HepG2 (cell line): ENCODE results near the gene HDAC10. TPM values are rescaled to one million over a fixed set of nuclear protein-coding genes. Genes with fewer than 3 reads are reported as not detected.

Experiments used
- ATAD3A ChIP-seq: sonication (generic); formaldehyde crosslinking; IDR thresholded peaks from 2 replicates; pipeline ENCODE4 v1.4.0; 2020; ENCODE audit warnings: missing genetic modification reagents
- CEBPB ChIP-seq: IDR thresholded peaks from 2 replicates; pipeline ENCODE4 v1.6.1; 2011; ENCODE audit warnings: low read depth, low read length, improper control_type of control experiment, borderline replicate concordance
- ETS1 ChIP-seq: sonication (generic); formaldehyde crosslinking; IDR thresholded peaks from 2 replicates; pipeline ENCODE4 v1.4.0; 2020; ENCODE audit warnings: missing genetic modification reagents
- ETV5 ChIP-seq: IDR thresholded peaks from 2 replicates; pipeline ENCODE4 v1.6.1; 2018; ENCODE audit warnings: missing biosample characterization, missing genetic modification reagents, inconsistent platforms, borderline replicate concordance
- FLYWCH1 ChIP-seq: sonication (generic); formaldehyde crosslinking; IDR thresholded peaks from 2 replicates; pipeline ENCODE4 v1.8.1; 2023; ENCODE audit warnings: mild to moderate bottlenecking, missing genetic modification reagents
- HOXA9 ChIP-seq: sonication (generic); formaldehyde crosslinking; IDR thresholded peaks from 2 replicates; pipeline ENCODE4 v1.8.1; 2022; ENCODE audit warnings: missing genetic modification reagents, mild to moderate bottlenecking, moderate library complexity, borderline replicate concordance
- MED1 ChIP-seq: sonication (generic); formaldehyde crosslinking; IDR thresholded peaks from 2 replicates; pipeline ENCODE4 v1.4.0; 2020; ENCODE audit warnings: missing genetic modification reagents
- NR2F2 ChIP-seq: IDR thresholded peaks from 2 replicates; pipeline ENCODE4 v1.6.1; 2012; ENCODE audit warnings: low read depth, inconsistent platforms, borderline replicate concordance
- PAXIP1 ChIP-seq: sonication (generic); formaldehyde crosslinking; conservative IDR thresholded peaks from 2 replicates; pipeline ENCODE4 v1.4.0; 2020; ENCODE audit warnings: mild to moderate bottlenecking, missing genetic modification reagents, moderate library complexity
- PCBP1 ChIP-seq: fragments of 200-400 bp; formaldehyde crosslinking; IDR thresholded peaks from 2 replicates; pipeline ENCODE4 v1.6.1; 2017; ENCODE audit warnings: mild to moderate bottlenecking, low read depth, low read length, borderline replicate concordance
- RFX1 ChIP-seq: fragments of 450-650 bp; IDR thresholded peaks from 2 replicates; pipeline ENCODE4 v1.6.1; 2017
- SIX4 ChIP-seq: sonication (generic); formaldehyde crosslinking; IDR thresholded peaks from 2 replicates; pipeline ENCODE4 v1.4.0; 2020; ENCODE audit warnings: missing genetic modification reagents
- SMYD3 ChIP-seq: sonication (generic); formaldehyde crosslinking; IDR thresholded peaks from 2 replicates; pipeline ENCODE4 v1.8.1; 2023; ENCODE audit warnings: mild to moderate bottlenecking, missing genetic modification reagents
- SP5 ChIP-seq: IDR thresholded peaks from 2 replicates; pipeline ENCODE4 v1.6.1; 2016; ENCODE audit warnings: low read depth, borderline replicate concordance
- TFAP4 ChIP-seq: sonication (generic); IDR thresholded peaks from 2 replicates; pipeline ENCODE4 v1.6.1; 2016; ENCODE audit warnings: low read depth, borderline replicate concordance
- U2AF2 ChIP-seq: fragments of 200-400 bp; formaldehyde crosslinking; IDR thresholded peaks from 2 replicates; pipeline ENCODE4 v1.6.1; 2017; ENCODE audit warnings: low read depth, mild to moderate bottlenecking, low read length
- ZBTB38 ChIP-seq: sonication (generic); formaldehyde crosslinking; IDR thresholded peaks from 2 replicates; pipeline ENCODE4 v1.5.1; 2020; ENCODE audit warnings: mild to moderate bottlenecking, missing genetic modification reagents
- ZFP36L1 ChIP-seq: sonication (generic); formaldehyde crosslinking; IDR thresholded peaks from 2 replicates; pipeline ENCODE4 v1.8.0; 2022; ENCODE audit warnings: mild to moderate bottlenecking, missing genetic modification reagents, moderate library complexity
- ZFP90 ChIP-seq: sonication (generic); formaldehyde crosslinking; IDR thresholded peaks from 2 replicates; pipeline ENCODE4 v1.8.0; 2022; ENCODE audit warnings: missing genetic modification reagents, mild to moderate bottlenecking, inconsistent platforms, borderline replicate concordance
- ZNF138 ChIP-seq: sonication (generic); formaldehyde crosslinking; IDR thresholded peaks from 2 replicates; pipeline ENCODE4 v1.5.0; 2020; ENCODE audit warnings: mild to moderate bottlenecking, low read depth, missing genetic modification reagents
- ZNF768 ChIP-seq: sonication (generic); formaldehyde crosslinking; IDR thresholded peaks from 2 replicates; pipeline ENCODE4 v1.4.0; 2020; ENCODE audit warnings: missing genetic modification reagents
- ZNF816 ChIP-seq: sonication (generic); formaldehyde crosslinking; IDR thresholded peaks from 2 replicates; pipeline ENCODE4 v1.8.0; 2022; ENCODE audit warnings: missing genetic modification reagents, mild to moderate bottlenecking, borderline replicate concordance
- polyA plus RNA-seq, 8 experiments: library from polyadenylated mRNA; depleted of rRNA in 3 of 8; stranded (reverse) in 7 of 8; unstranded in 1 of 8; fragments of >200 nt; fragmentation: Illumina TruSeq in 4 of 8; extraction: Trizol in 4 of 8; gene quantifications; 2 replicates each; pipeline versions ENCODE4 v1.2.1 to v1.2.3, GENCODE V29; 2011 to 2016; ENCODE audit warnings: low read depth in 4 of 8, missing spikeins in 1 of 8, mixed read lengths in 1 of 8; ENCODE audit not compliant: insufficient read depth in 1 of 8
- total RNA-seq, 5 experiments: library from RNA; depleted of rRNA; stranded (reverse); fragments of >200 nt; fragmentation: Illumina TruSeq; extraction: Trizol; gene quantifications; 2 replicates each; pipeline ENCODE4 v1.2.3, GENCODE V29; 2016; ENCODE audit warnings: low read depth in 1 of 5
- TF ChIP-seq, protein P1 (sequence below): sonication (generic); formaldehyde crosslinking; IDR thresholded peaks from 2 replicates; pipeline ENCODE4 v1.4.0; 2020; ENCODE audit warnings: mild to moderate bottlenecking, missing genetic modification reagents

HDAC10 gene
- total and polyA plus RNA-seq, 2 of the 13 experiments (the other 11 are each of a cell fraction or from before 2014, with no cell fraction given), result 13.9 to 14.9 TPM

GRCh38 chr22:50296658-50297490, 45.8 kb upstream of the HDAC10 start (continued):
- TF ChIP-seq, protein P1, sequence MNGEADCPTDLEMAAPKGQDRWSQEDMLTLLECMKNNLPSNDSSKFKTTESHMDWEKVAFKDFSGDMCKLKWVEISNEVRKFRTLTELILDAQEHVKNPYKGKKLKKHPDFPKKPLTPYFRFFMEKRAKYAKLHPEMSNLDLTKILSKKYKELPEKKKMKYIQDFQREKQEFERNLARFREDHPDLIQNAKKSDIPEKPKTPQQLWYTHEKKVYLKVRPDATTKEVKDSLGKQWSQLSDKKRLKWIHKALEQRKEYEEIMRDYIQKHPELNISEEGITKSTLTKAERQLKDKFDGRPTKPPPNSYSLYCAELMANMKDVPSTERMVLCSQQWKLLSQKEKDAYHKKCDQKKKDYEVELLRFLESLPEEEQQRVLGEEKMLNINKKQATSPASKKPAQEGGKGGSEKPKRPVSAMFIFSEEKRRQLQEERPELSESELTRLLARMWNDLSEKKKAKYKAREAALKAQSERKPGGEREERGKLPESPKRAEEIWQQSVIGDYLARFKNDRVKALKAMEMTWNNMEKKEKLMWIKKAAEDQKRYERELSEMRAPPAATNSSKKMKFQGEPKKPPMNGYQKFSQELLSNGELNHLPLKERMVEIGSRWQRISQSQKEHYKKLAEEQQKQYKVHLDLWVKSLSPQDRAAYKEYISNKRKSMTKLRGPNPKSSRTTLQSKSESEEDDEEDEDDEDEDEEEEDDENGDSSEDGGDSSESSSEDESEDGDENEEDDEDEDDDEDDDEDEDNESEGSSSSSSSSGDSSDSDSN (CRISPR knock-in tag), result peak; percentile 72; the same call in 1 of the 2 replicates
- TF ChIP-seq U2AF2 (no peak), ZFP36L1 (CRISPR knock-in tag) (no peak), SP5 (peak; percentile 80), CEBPB (no peak), MED1 (no peak; the same call in 1 of the 2 replicates), RFX1 (no peak), FLYWCH1 (no peak), ETS1 (CRISPR knock-in tag) (no peak), PAXIP1 (peak; percentile 59), ZFP90 (CRISPR knock-in tag) (no peak), NR2F2 (no peak), ZNF138 (CRISPR knock-in tag) (no peak), PCBP1 (no peak), ZBTB38 (CRISPR knock-in tag) (peak; percentile 32; the same call in 1 of the 2 replicates), ATAD3A (no peak), ZNF816 (no peak), ZNF768 (CRISPR knock-in tag) (peak; percentile 33; the same call in 1 of the 2 replicates), TFAP4 (0 out of 2 replicates have a peak, but pooled peaks have one; percentile 52), SIX4 (no peak), HOXA9 (CRISPR knock-in tag) (no peak), SMYD3 (no peak), ETV5 (CRISPR knock-in tag) (peak; percentile 62; the same call in 1 of the 2 replicates)
